Lung microvascular endothelial cell (primary cell): ENCODE data around the gene VWA5B1. TPM values are rescaled to one million over a fixed set of nuclear protein-coding genes. Genes with fewer than 3 reads are reported as not detected.

Experiments
- DNase-seq, 2 donors: peaks; one replicate each; pipeline versions ENCODE4 v3.0.0 to v3.0.0-alpha.2; 2010; ENCODE audit warnings: low read depth in 2 of 2
- total RNA-seq: library from RNA; depleted of rRNA; stranded (reverse); fragments of >200 nt; gene quantifications from 2 replicates; pipeline ENCODE4 v1.2.1, GENCODE V29; 2014

Gene VWA5B1
- total RNA-seq, 1 donor from 2014 or later = not detected

GRCh38 chr1:20382711-20383110 is 92.0 kb downstream of the VWA5B1 start:
- no peak for DNase-seq

GRCh38 chr1:20383631-20384030 is 93.0 kb downstream of the VWA5B1 start:
- no peak for DNase-seq

GRCh38 chr1:20385630-20386029 is 95.0 kb downstream of the VWA5B1 start:
- DNase-seq = no peak

GRCh38 chr1:20386323-20387081 is 95.8 kb downstream of the VWA5B1 start:
- no peak for DNase-seq

- DNase-seq = no peak
Observed at GRCh38 chr1:20389571-20389970, 98.9 kb downstream of the VWA5B1 start.

- DNase-seq = peak in 1 of 2 donors; percentile 52
Observed at GRCh38 chr1:20390589-20391331, 100.1 kb downstream of the VWA5B1 start.

- DNase-seq = no peak
Observed at GRCh38 chr1:20395255-20395654, 104.6 kb downstream of the VWA5B1 start.

- DNase-seq = no peak
Observed at GRCh38 chr1:20398744-20399143, 108.1 kb downstream of the VWA5B1 start.

- no peak for DNase-seq
Observed at GRCh38 chr1:20399196-20399595, 108.5 kb downstream of the VWA5B1 start.

GRCh38 chr1:20399606-20400180 is 109.0 kb downstream of the VWA5B1 start:
- DNase-seq = no peak

- DNase-seq = no peak
Observed at GRCh38 chr1:20400341-20401177, 109.9 kb downstream of the VWA5B1 start.

GRCh38 chr1:20401405-20402010 is 110.8 kb downstream of the VWA5B1 start:
- DNase-seq = no peak

GRCh38 chr1:20402585-20403422 is 112.1 kb downstream of the VWA5B1 start:
- no peak for DNase-seq

GRCh38 chr1:20403423-20404145 is 112.9 kb downstream of the VWA5B1 start:
- no peak for DNase-seq

- DNase-seq = no peak
Observed at GRCh38 chr1:20404466-20404865, 113.8 kb downstream of the VWA5B1 start.
